HG02763 (cell line): ENCODE results near the gene SRSF1.
"Not testable (repeated sequence)": the region's sequence is repeated elsewhere in the genome, so short reads cannot be mapped to it uniquely, and the experiment has no call there.

Experiments
- ATAC-seq: cut with Tn5 transposase; IDR thresholded peaks from one replicate; pipeline ENCODE4 v1.9.1; 2021; ENCODE audit warnings: mild to moderate bottlenecking, moderate library complexity; ENCODE audit not compliant: unreplicated experiment

The SRSF1 gene

GRCh38 chr17:57970710-57971109 lies 36.3 kb downstream of the SRSF1 start:
- ATAC-seq, result no peak

- no peak for ATAC-seq
These were observed 38.6 kb downstream of the SRSF1 start for GRCh38 chr17:57968456-57968855.

- ATAC-seq, result no peak
These were observed 40.2 kb downstream of the SRSF1 start for GRCh38 chr17:57966875-57967274.

GRCh38 chr17:57966246-57966645 lies 40.8 kb downstream of the SRSF1 start:
- ATAC-seq, result no peak

GRCh38 chr17:57965521-57966160 lies 41.4 kb downstream of the SRSF1 start:
- no peak for ATAC-seq

- ATAC-seq, result no peak
These were observed 43.9 kb downstream of the SRSF1 start for GRCh38 chr17:57963149-57963511.

GRCh38 chr17:57962279-57963148 lies 44.5 kb downstream of the SRSF1 start:
- no peak for ATAC-seq

GRCh38 chr17:57959929-57960328 lies 47.1 kb downstream of the SRSF1 start:
- no peak for ATAC-seq

GRCh38 chr17:57958391-57958790 lies 48.7 kb downstream of the SRSF1 start:
- not testable (repeated sequence) for ATAC-seq

- ATAC-seq, result no peak
These were observed 49.2 kb downstream of the SRSF1 start for GRCh38 chr17:57957886-57958285.

- ATAC-seq, result no peak
These were observed 49.8 kb downstream of the SRSF1 start for GRCh38 chr17:57957120-57957850.

GRCh38 chr17:57956291-57957119 lies 50.5 kb downstream of the SRSF1 start:
- ATAC-seq, result peak; percentile 54

- peak; percentile 54 for ATAC-seq
These were observed 51.7 kb downstream of the SRSF1 start, which contains the start of gene CUEDC1 for GRCh38 chr17:57955183-57955931. CUEDC1 (minus strand) TSS chr17:57955412; CDS start chr17:57885564, 69,848 bp downstream.

GRCh38 chr17:57954397-57955182 lies 52.5 kb downstream of the SRSF1 start:
- ATAC-seq, result no peak

- no peak for ATAC-seq
These were observed 53.2 kb downstream of the SRSF1 start for GRCh38 chr17:57953705-57954396.
